ENCODE data around the gene RNF157.

The RNF157 gene

DNA sequence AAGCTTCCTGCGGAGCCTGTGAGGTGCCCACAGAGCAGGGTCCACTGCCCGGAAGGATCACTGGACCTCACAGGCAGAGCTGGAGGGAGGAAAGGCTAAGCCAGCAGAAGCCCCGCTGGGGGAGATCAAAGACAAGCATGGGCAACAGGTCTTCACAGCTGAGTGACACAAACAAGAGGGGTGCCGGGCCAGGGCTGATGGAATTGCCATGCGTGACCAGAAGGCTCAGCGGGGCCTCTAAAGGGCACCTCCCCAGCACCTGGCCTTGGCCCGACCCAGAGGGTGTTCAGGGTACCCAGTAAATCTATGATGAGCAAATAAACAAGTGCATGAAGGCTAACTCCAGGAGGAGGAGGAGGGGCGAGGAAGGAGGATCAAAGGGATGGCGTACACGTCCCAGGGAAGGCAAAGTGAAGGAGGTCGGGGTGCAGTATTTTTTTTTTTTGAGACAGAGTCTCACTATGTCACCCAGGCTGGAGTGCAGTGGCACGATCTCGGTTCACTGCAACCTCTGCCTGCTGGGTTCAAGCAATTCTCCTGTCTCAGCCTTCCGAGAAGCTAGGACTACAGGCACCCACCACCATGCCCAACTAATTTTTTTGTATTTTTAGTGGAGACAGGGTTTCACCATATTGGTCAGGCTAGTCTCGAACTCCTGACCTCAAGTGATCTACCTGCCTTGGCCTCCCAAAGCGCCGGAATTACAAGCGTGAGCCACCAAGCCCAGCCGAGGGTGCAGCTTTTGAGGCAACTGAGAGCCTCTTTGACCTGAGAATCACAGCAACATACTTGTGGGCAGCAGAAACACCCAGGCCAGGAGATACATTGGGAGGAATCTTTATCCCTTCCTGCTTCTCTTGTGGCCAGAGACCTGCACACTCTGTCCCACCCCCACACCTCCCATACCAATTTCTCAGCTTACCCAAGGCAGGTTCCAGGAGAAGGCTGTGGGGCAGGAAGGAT lies 120.6 kb downstream of the RNF157 start:
- no peak for TF ChIP-seq GABPA (IDR thresholded peaks at IDR 0.05; ENCODE audit: low read depth)
- DNase-seq (ENCODE audit: low read depth in 1 of 2, low spot score in 1 of 2): no peak
- Histone ChIP-seq H3K27ac (replicated peaks) (no peak overlapping the region), H3K4me3 (replicated peaks; ENCODE audit: insufficient read depth, low read length) (no peak overlapping the region), H3K27me3 (ENCODE audit: insufficient read depth, poor library complexity, severe bottlenecking) (no peaks in the 10 kb centered on the region)

DNA sequence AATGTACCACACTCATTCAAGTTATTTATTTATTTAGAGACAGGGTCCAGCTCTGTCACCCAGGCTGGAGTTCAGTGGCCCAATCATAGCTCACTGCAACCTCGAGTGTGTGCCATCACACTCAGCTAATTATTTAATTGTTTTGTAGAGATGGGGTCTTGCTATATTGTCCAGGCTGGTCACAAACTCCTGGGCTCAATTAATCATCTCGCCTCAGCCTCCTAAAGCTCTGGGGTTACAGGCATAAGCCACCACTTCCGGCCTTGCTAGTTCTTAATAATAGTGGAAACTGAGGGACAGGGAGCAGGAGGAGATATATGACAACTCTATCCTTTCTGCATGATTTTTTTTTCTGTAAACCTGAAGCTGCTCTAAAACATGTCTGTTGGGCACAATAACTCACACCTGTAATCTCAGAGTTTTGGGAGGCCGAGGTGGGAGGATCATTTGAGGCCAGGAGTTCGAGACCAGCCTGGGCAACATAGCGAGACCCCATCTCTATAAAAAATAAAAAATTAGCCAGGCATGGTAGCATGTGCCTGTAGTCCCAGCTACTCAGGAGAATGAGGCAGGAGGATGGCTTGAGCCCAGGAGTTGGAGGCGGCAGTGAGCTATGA lies 125.0 kb downstream of the RNF157 start:
- Histone ChIP-seq H3K27me3 (ENCODE audit: insufficient read depth, poor library complexity, severe bottlenecking) (no peaks in the 10 kb centered on the region), H3K4me3 (replicated peaks; ENCODE audit: insufficient read depth, low read length) (no peak overlapping the region), H3K27ac (replicated peaks) (no peak overlapping the region)
- no peak for DNase-seq (ENCODE audit: low read depth in 1 of 2, low spot score in 1 of 2)
- TF ChIP-seq SPI1 (IDR thresholded peaks at IDR 0.05; ENCODE audit: borderline replicate concordance, low read depth) (no peak), GABPA (IDR thresholded peaks at IDR 0.05; ENCODE audit: low read depth) (no peak), POLR2AphosphoS5 (IDR thresholded peaks at IDR 0.05; ENCODE audit: low read depth) (no peak)
- TF ChIP-seq, protein P1, sequence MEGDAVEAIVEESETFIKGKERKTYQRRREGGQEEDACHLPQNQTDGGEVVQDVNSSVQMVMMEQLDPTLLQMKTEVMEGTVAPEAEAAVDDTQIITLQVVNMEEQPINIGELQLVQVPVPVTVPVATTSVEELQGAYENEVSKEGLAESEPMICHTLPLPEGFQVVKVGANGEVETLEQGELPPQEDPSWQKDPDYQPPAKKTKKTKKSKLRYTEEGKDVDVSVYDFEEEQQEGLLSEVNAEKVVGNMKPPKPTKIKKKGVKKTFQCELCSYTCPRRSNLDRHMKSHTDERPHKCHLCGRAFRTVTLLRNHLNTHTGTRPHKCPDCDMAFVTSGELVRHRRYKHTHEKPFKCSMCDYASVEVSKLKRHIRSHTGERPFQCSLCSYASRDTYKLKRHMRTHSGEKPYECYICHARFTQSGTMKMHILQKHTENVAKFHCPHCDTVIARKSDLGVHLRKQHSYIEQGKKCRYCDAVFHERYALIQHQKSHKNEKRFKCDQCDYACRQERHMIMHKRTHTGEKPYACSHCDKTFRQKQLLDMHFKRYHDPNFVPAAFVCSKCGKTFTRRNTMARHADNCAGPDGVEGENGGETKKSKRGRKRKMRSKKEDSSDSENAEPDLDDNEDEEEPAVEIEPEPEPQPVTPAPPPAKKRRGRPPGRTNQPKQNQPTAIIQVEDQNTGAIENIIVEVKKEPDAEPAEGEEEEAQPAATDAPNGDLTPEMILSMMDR (IDR thresholded peaks at IDR 0.05; ENCODE audit: insufficient read depth, low read length): no peak
- TF ChIP-seq, protein P2, sequence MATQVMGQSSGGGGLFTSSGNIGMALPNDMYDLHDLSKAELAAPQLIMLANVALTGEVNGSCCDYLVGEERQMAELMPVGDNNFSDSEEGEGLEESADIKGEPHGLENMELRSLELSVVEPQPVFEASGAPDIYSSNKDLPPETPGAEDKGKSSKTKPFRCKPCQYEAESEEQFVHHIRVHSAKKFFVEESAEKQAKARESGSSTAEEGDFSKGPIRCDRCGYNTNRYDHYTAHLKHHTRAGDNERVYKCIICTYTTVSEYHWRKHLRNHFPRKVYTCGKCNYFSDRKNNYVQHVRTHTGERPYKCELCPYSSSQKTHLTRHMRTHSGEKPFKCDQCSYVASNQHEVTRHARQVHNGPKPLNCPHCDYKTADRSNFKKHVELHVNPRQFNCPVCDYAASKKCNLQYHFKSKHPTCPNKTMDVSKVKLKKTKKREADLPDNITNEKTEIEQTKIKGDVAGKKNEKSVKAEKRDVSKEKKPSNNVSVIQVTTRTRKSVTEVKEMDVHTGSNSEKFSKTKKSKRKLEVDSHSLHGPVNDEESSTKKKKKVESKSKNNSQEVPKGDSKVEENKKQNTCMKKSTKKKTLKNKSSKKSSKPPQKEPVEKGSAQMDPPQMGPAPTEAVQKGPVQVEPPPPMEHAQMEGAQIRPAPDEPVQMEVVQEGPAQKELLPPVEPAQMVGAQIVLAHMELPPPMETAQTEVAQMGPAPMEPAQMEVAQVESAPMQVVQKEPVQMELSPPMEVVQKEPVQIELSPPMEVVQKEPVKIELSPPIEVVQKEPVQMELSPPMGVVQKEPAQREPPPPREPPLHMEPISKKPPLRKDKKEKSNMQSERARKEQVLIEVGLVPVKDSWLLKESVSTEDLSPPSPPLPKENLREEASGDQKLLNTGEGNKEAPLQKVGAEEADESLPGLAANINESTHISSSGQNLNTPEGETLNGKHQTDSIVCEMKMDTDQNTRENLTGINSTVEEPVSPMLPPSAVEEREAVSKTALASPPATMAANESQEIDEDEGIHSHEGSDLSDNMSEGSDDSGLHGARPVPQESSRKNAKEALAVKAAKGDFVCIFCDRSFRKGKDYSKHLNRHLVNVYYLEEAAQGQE (IDR thresholded peaks at IDR 0.05; ENCODE audit: insufficient replicate concordance, low read depth): no peak

DNA sequence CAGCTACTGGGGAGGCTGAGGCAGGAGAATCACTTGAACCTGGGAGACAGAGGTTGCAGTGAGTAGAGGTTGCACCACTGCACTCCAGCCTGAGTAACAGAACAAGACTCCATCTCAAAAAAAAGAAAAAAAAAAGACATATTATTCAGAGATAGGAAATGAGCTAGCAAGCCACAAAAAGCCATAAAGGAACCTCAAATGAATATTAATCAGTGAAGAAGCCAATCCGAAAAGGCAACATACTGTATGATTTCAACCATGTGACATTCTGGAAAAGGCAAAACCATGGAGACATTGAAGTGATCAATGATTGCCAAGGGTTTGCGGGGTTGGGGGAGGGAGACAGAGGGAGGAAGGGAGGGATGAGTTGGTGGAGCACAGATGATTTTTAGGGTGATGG lies 128.3 kb downstream of the RNF157 start:
- no peak for TF ChIP-seq GABPA (IDR thresholded peaks at IDR 0.05; ENCODE audit: low read depth)
- no peak for TF ChIP-seq POLR2AphosphoS5 (IDR thresholded peaks at IDR 0.05; ENCODE audit: low read depth)
- no peak for TF ChIP-seq SPI1 (IDR thresholded peaks at IDR 0.05; ENCODE audit: borderline replicate concordance, low read depth)
- TF ChIP-seq, protein P1 (IDR thresholded peaks at IDR 0.05; ENCODE audit: insufficient read depth, low read length): no peak
- TF ChIP-seq, protein P2 (IDR thresholded peaks at IDR 0.05; ENCODE audit: insufficient replicate concordance, low read depth): no peak
- Histone ChIP-seq H3K27ac (replicated peaks) (no peak overlapping the region), H3K4me3 (replicated peaks; ENCODE audit: insufficient read depth, low read length) (no peak overlapping the region), H3K27me3 (ENCODE audit: insufficient read depth, poor library complexity, severe bottlenecking) (no peaks in the 10 kb centered on the region)
- DNase-seq (ENCODE audit: low read depth in 1 of 2, low spot score in 1 of 2): no peak

DNA sequence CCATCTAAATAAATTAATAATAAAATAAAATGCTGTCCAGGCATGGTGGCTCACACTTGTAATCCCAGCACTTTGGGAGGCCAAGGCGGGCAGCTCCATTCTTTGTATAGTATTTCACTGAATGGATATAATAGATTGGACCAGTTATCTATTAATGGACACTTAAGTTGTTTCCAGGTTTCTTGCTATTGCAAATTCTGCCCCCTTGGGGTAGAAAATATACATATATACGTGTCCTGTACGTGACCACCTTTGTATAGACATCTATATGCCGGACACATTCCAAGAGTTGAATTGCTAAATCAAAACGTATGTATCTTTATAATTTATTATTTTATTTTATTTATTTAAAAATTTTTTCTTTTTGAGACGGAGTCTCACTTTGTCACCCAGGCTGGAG lies 132.8 kb downstream of the RNF157 start:
- TF ChIP-seq, protein P1 (IDR thresholded peaks at IDR 0.05; ENCODE audit: insufficient read depth, low read length): peak; percentile 2
- TF ChIP-seq SPI1 (IDR thresholded peaks at IDR 0.05; ENCODE audit: borderline replicate concordance, low read depth): no peak
- H3K4me3 ChIP-seq (replicated peaks; ENCODE audit: insufficient read depth, low read length): no peak overlapping the region
- no peak for DNase-seq (ENCODE audit: low read depth in 1 of 2, low spot score in 1 of 2)
- H3K27ac ChIP-seq (replicated peaks): no peak overlapping the region
- no peaks in the 10 kb centered on the region for H3K27me3 ChIP-seq (ENCODE audit: insufficient read depth, poor library complexity, severe bottlenecking)

All from HL-60 (cell line).